Tibial artery (tissue), 4 donors: ENCODE measurements around the gene HSDL2.
A peak's percentile ranks its signal among the peaks of the same experiment; 100 is the strongest.
"Not testable (repeated sequence)": the region's sequence is repeated elsewhere in the genome, so short reads cannot be mapped to it uniquely, and the experiment has no call there.

Source experiments
- DNase-seq, 2 donors: peaks; one replicate each; pipeline ENCODE4 v3.0.0-alpha.2; 2019
- H3K27ac ChIP-seq, 2 donors: fragments of 200-600 bp; sonication (generic) in 1 of 2; 1 replicate in 1 of 2; 2 replicates in 1 of 2; pipeline ENCODE4 v1.5.1; 2018 to 2019; ENCODE audit warnings: mild to moderate bottlenecking in 1 of 2
- H3K27me3 ChIP-seq, 2 donors: fragments of 200-600 bp; sonication (generic) in 1 of 2; one replicate each; pipeline versions ENCODE4 v1.5.1 to v1.6.0; 2016 to 2019
- H3K36me3 ChIP-seq, 3 donors: fragments of 200-600 bp; sonication (generic) in 2 of 3; one replicate each; pipeline ENCODE4 v1.5.1; 2016 to 2019; ENCODE audit warnings: mild to moderate bottlenecking in 2 of 3
- H3K4me1 ChIP-seq, 4 donors: fragments of 200-600 bp; sonication (generic) in 2 of 4; 1 replicate in 3 of 4; 2 replicates in 1 of 4; pipeline ENCODE4 v1.5.1; 2016 to 2019
- H3K4me3 ChIP-seq, 2 donors: fragments of 200-600 bp; sonication (generic) in 1 of 2; 1 replicate in 1 of 2; 2 replicates in 1 of 2; pipeline ENCODE4 v1.5.1; 2018 to 2019; ENCODE audit warnings: mild to moderate bottlenecking in 2 of 2
- H3K9me3 ChIP-seq, 3 donors: fragments of 200-600 bp; sonication (generic) in 1 of 3; one replicate each; pipeline ENCODE4 v1.5.1; 2016 to 2019
- CTCF ChIP-seq, 2 experiments: fragments of 200-600 bp in 1 of 2; fragments of 450-650 bp in 1 of 2; IDR thresholded peaks; one replicate each; pipeline ENCODE4 v1.5.1; 2017 to 2019; ENCODE audit warnings: antibody characterized with exemption in 2 of 2, mild to moderate bottlenecking in 1 of 2, moderate library complexity in 1 of 2
- intact Hi-C: fragments of 100-400 bp; cut with DNase I; formaldehyde crosslinking; loops from one replicate; pipeline ENCODE4 v1.15.0; 2023; ENCODE audit warnings: low total_unique reads

Gene HSDL2

GRCh38 chr9:112354081-112354743, 25.7 kb upstream of the HSDL2 start:
- Histone ChIP-seq H3K27ac (no peak overlapping the region), H3K4me3 (no peak overlapping the region), H3K4me1 (no peaks in the 10 kb centered on the region), H3K9me3 (no peaks in the 10 kb centered on the region), H3K27me3 (peaks cover 0 to 4% of the 10 kb centered on the region in 2 donors), H3K36me3 (no peaks in the 10 kb centered on the region)
- no peak for TF ChIP-seq CTCF (IDR thresholded peaks at IDR 0.05)
- intact Hi-C loops: no loop called here
- no peak for DNase-seq

- H3K27ac ChIP-seq: no peak overlapping the region
- H3K27me3 ChIP-seq: peaks cover 0 to 4% of the 10 kb centered on the region in 2 donors
- no peak for TF ChIP-seq CTCF (IDR thresholded peaks at IDR 0.05)
- H3K4me3 ChIP-seq: no peak overlapping the region
- H3K36me3 ChIP-seq: no peaks in the 10 kb centered on the region
- intact Hi-C loops: no loop called here
- no peak for DNase-seq
- H3K9me3 ChIP-seq: no peaks in the 10 kb centered on the region
- peaks cover 0 to 5% (median 0%) of the 10 kb centered on the region in 4 donors for H3K4me1 ChIP-seq
Measured at GRCh38 chr9:112355427-112355897, 24.4 kb upstream of the HSDL2 start.

GRCh38 chr9:112360047-112360804, 19.7 kb upstream of the HSDL2 start:
- intact Hi-C loops: loop anchor here (5.0 kb wide), 1 partner anchor 263 kb away; no protein-coding TSS in a partner anchor

GRCh38 chr9:112361601-112362000, 18.3 kb upstream of the HSDL2 start:
- DNase-seq: no peak
- H3K4me3 ChIP-seq: no peak overlapping the region
- no peak overlapping the region for H3K27ac ChIP-seq
- intact Hi-C loops: loop anchor here (5.0 kb wide), 1 partner anchor 264 kb away; no protein-coding TSS in a partner anchor
- no peaks in the 10 kb centered on the region for H3K9me3 ChIP-seq
- peak; percentile 44 to 73 for TF ChIP-seq CTCF (IDR thresholded peaks at IDR 0.05)
- H3K4me1 ChIP-seq: peaks cover 0 to 12% (median 0%) of the 10 kb centered on the region in 4 donors
- no peaks in the 10 kb centered on the region for H3K36me3 ChIP-seq
- H3K27me3 ChIP-seq: no peaks in the 10 kb centered on the region

More at GRCh38 chr9:112360047-112360804, 19.7 kb upstream of the HSDL2 start:
- no peaks in the 10 kb centered on the region for H3K36me3 ChIP-seq
- H3K4me1 ChIP-seq: peaks cover 0 to 12% (median 0%) of the 10 kb centered on the region in 4 donors
- DNase-seq: no peak
- no peak for TF ChIP-seq CTCF (IDR thresholded peaks at IDR 0.05)
- H3K27me3 ChIP-seq: no peaks in the 10 kb centered on the region
- H3K4me3 ChIP-seq: no peak overlapping the region
- H3K27ac ChIP-seq: no peak overlapping the region
- H3K9me3 ChIP-seq: no peaks in the 10 kb centered on the region

- Histone ChIP-seq H3K27me3 (no peaks in the 10 kb centered on the region), H3K4me1 (peaks cover 0 to 12% (median 0%) of the 10 kb centered on the region in 4 donors)
Measured at GRCh38 chr9:112364761-112365160, 15.1 kb upstream of the HSDL2 start.

GRCh38 chr9:112365257-112365656, 14.7 kb upstream of the HSDL2 start:
- intact Hi-C loops: not testable (repeated sequence)

More at GRCh38 chr9:112364761-112365160, 15.1 kb upstream of the HSDL2 start:
- intact Hi-C loops: loop anchor here (5.0 kb wide), 1 partner anchor 267 kb away; no protein-coding TSS in a partner anchor
- no peak for TF ChIP-seq CTCF (IDR thresholded peaks at IDR 0.05)
- no peak overlapping the region for H3K27ac ChIP-seq
- peaks cover 0 to 7% (median 0%) of the 10 kb centered on the region in 3 donors for H3K9me3 ChIP-seq
- H3K4me3 ChIP-seq: no peak overlapping the region
- H3K36me3 ChIP-seq: no peaks in the 10 kb centered on the region
- no peak for DNase-seq

More at GRCh38 chr9:112365257-112365656, 14.7 kb upstream of the HSDL2 start:
- not testable (repeated sequence) for H3K27me3 ChIP-seq, H3K36me3 ChIP-seq, H3K27ac ChIP-seq, H3K4me1 ChIP-seq, H3K4me3 ChIP-seq, DNase-seq, H3K9me3 ChIP-seq
